ENCODE measurements around the gene LACTBL1.

Gene LACTBL1

GRCh38 chr1:22958556-22958955 lies 14.1 kb downstream of the LACTBL1 start:
- H3K4me3 ChIP-seq (ENCODE audit: low read depth, low read length): no peak overlapping the region
- peaks cover 28% of the 10 kb centered on the region for H3K27me3 ChIP-seq (replicated peaks)
- no peaks in the 10 kb centered on the region for H3K36me3 ChIP-seq (replicated peaks)
- in situ Hi-C loops (cut with HindIII; ENCODE audit: low pct_ligation_motif_present, low sequenced_read_pairs): no loop called here
- no peak for TF ChIP-seq CTCF (IDR thresholded peaks at IDR 0.05; ENCODE audit: low read depth, low read length, missing control alignments)
- DNase-seq: no peak
- no peak overlapping the region for H3K27ac ChIP-seq

- Histone ChIP-seq H3K4me3 (ENCODE audit: low read depth, low read length) (no peak overlapping the region), H3K36me3 (replicated peaks) (no peaks in the 10 kb centered on the region), H3K27me3 (replicated peaks) (peaks cover 42% of the 10 kb centered on the region), H3K27ac (no peak overlapping the region)
- in situ Hi-C loops (cut with HindIII; ENCODE audit: low pct_ligation_motif_present, low sequenced_read_pairs): no loop called here
- DNase-seq: no peak
- TF ChIP-seq CTCF (IDR thresholded peaks at IDR 0.05; ENCODE audit: low read depth, low read length, missing control alignments): no peak
Observed at GRCh38 chr1:22957066-22957465, 15.6 kb downstream of the LACTBL1 start.

- no peak for TF ChIP-seq CTCF (IDR thresholded peaks at IDR 0.05; ENCODE audit: low read depth, low read length, missing control alignments)
- Histone ChIP-seq H3K27me3 (replicated peaks) (peaks cover 44% of the 10 kb centered on the region), H3K4me3 (ENCODE audit: low read depth, low read length) (no peak overlapping the region), H3K36me3 (replicated peaks) (no peaks in the 10 kb centered on the region), H3K27ac (no peak overlapping the region)
- no peak for DNase-seq
- in situ Hi-C loops (cut with HindIII; ENCODE audit: low pct_ligation_motif_present, low sequenced_read_pairs): no loop called here
Observed at GRCh38 chr1:22955146-22955545, 17.5 kb downstream of the LACTBL1 start.

- no peak for TF ChIP-seq CTCF (IDR thresholded peaks at IDR 0.05; ENCODE audit: low read depth, low read length, missing control alignments)
- Histone ChIP-seq H3K27ac (no peak overlapping the region), H3K27me3 (replicated peaks) (peaks cover 44% of the 10 kb centered on the region), H3K4me3 (ENCODE audit: low read depth, low read length) (no peak overlapping the region), H3K36me3 (replicated peaks) (no peaks in the 10 kb centered on the region)
- in situ Hi-C loops (cut with HindIII; ENCODE audit: low pct_ligation_motif_present, low sequenced_read_pairs): no loop called here
- no peak for DNase-seq
Observed at GRCh38 chr1:22953740-22954141, 18.9 kb downstream of the LACTBL1 start.

GRCh38 chr1:22953057-22953739 lies 19.5 kb downstream of the LACTBL1 start:
- no peak for DNase-seq
- Histone ChIP-seq H3K27me3 (replicated peaks) (peaks cover 44% of the 10 kb centered on the region), H3K27ac (no peak overlapping the region), H3K36me3 (replicated peaks) (no peaks in the 10 kb centered on the region), H3K4me3 (ENCODE audit: low read depth, low read length) (no peak overlapping the region)
- in situ Hi-C loops (cut with HindIII; ENCODE audit: low pct_ligation_motif_present, low sequenced_read_pairs): no loop called here
- TF ChIP-seq CTCF (IDR thresholded peaks at IDR 0.05; ENCODE audit: low read depth, low read length, missing control alignments): no peak

GRCh38 chr1:22952694-22953056 lies 20.0 kb downstream of the LACTBL1 start:
- Histone ChIP-seq H3K27ac (no peak overlapping the region), H3K4me3 (ENCODE audit: low read depth, low read length) (no peak overlapping the region), H3K36me3 (replicated peaks) (no peaks in the 10 kb centered on the region), H3K27me3 (replicated peaks) (peaks cover 44% of the 10 kb centered on the region)
- TF ChIP-seq CTCF (IDR thresholded peaks at IDR 0.05; ENCODE audit: low read depth, low read length, missing control alignments): no peak
- in situ Hi-C loops (cut with HindIII; ENCODE audit: low pct_ligation_motif_present, low sequenced_read_pairs): no loop called here
- DNase-seq: no peak

All from brain microvascular endothelial cell (primary cell).